ENCODE measurements around the gene RBM10. TPM values are rescaled to one million over a fixed set of nuclear protein-coding genes. Genes with fewer than 3 reads are reported as not detected.

Gene RBM10
- total and polyA plus RNA-seq, 9 of the 15 experiments (the other 6 are each of a cell fraction or from before 2014, with no cell fraction given) = 1.1 to 61.7 (median 31.5) TPM

DNA sequence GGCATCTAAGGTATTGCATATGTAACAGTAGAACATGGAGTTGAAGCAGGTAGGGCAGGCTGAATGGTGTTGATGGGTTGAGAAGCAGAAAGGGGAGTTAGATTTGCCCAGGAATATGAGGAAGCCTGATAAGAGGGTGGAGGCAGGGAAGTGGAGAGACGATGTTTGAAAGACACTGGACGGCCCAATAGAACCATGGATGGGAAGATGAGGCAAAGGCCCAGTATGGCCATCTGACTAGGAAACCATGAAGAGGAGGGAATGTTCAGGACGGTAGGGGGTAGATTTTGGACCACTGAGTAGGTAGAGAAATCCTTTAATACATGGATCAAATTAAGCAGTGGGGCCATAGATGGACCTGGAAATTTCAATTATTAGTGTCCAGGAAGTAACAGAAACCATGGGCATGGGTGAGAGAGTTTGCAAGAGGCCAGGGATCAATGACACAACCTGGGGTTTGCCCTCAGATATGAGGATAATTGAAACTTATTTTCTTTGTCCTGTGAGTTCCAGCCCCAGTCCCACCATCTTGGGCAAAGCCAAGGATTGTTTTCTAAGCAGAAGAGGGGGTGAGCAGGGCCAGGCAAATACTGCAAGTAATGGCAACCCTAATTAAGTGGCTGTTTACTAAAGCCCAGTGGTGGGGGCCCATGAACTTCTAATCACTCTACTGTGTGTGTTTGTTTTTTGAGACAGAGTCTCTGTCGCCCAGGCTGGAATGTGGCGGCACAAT is 85.3 kb downstream of the RBM10 start (continued):
- TF ChIP-seq, protein P1, sequence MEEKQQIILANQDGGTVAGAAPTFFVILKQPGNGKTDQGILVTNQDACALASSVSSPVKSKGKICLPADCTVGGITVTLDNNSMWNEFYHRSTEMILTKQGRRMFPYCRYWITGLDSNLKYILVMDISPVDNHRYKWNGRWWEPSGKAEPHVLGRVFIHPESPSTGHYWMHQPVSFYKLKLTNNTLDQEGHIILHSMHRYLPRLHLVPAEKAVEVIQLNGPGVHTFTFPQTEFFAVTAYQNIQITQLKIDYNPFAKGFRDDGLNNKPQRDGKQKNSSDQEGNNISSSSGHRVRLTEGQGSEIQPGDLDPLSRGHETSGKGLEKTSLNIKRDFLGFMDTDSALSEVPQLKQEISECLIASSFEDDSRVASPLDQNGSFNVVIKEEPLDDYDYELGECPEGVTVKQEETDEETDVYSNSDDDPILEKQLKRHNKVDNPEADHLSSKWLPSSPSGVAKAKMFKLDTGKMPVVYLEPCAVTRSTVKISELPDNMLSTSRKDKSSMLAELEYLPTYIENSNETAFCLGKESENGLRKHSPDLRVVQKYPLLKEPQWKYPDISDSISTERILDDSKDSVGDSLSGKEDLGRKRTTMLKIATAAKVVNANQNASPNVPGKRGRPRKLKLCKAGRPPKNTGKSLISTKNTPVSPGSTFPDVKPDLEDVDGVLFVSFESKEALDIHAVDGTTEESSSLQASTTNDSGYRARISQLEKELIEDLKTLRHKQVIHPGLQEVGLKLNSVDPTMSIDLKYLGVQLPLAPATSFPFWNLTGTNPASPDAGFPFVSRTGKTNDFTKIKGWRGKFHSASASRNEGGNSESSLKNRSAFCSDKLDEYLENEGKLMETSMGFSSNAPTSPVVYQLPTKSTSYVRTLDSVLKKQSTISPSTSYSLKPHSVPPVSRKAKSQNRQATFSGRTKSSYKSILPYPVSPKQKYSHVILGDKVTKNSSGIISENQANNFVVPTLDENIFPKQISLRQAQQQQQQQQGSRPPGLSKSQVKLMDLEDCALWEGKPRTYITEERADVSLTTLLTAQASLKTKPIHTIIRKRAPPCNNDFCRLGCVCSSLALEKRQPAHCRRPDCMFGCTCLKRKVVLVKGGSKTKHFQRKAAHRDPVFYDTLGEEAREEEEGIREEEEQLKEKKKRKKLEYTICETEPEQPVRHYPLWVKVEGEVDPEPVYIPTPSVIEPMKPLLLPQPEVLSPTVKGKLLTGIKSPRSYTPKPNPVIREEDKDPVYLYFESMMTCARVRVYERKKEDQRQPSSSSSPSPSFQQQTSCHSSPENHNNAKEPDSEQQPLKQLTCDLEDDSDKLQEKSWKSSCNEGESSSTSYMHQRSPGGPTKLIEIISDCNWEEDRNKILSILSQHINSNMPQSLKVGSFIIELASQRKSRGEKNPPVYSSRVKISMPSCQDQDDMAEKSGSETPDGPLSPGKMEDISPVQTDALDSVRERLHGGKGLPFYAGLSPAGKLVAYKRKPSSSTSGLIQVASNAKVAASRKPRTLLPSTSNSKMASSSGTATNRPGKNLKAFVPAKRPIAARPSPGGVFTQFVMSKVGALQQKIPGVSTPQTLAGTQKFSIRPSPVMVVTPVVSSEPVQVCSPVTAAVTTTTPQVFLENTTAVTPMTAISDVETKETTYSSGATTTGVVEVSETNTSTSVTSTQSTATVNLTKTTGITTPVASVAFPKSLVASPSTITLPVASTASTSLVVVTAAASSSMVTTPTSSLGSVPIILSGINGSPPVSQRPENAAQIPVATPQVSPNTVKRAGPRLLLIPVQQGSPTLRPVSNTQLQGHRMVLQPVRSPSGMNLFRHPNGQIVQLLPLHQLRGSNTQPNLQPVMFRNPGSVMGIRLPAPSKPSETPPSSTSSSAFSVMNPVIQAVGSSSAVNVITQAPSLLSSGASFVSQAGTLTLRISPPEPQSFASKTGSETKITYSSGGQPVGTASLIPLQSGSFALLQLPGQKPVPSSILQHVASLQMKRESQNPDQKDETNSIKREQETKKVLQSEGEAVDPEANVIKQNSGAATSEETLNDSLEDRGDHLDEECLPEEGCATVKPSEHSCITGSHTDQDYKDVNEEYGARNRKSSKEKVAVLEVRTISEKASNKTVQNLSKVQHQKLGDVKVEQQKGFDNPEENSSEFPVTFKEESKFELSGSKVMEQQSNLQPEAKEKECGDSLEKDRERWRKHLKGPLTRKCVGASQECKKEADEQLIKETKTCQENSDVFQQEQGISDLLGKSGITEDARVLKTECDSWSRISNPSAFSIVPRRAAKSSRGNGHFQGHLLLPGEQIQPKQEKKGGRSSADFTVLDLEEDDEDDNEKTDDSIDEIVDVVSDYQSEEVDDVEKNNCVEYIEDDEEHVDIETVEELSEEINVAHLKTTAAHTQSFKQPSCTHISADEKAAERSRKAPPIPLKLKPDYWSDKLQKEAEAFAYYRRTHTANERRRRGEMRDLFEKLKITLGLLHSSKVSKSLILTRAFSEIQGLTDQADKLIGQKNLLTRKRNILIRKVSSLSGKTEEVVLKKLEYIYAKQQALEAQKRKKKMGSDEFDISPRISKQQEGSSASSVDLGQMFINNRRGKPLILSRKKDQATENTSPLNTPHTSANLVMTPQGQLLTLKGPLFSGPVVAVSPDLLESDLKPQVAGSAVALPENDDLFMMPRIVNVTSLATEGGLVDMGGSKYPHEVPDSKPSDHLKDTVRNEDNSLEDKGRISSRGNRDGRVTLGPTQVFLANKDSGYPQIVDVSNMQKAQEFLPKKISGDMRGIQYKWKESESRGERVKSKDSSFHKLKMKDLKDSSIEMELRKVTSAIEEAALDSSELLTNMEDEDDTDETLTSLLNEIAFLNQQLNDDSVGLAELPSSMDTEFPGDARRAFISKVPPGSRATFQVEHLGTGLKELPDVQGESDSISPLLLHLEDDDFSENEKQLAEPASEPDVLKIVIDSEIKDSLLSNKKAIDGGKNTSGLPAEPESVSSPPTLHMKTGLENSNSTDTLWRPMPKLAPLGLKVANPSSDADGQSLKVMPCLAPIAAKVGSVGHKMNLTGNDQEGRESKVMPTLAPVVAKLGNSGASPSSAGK (IDR thresholded peaks at IDR 0.05) = no peak
- no peak for TF ChIP-seq SIN3A (IDR thresholded peaks at IDR 0.05; ENCODE audit: borderline replicate concordance in 2 of 2, control insufficient read depth in 1 of 2, low read depth in 2 of 2, low read length in 2 of 2)
